COLO829 (cell line): ENCODE measurements around the gene DNAL1.

ENCODE experiments used
- DNase-seq: peaks from one replicate; pipeline ENCODE4 v3.0.0; 2012; ENCODE audit warnings: low spot score

DNAL1 gene

GRCh38 chr14:73724696-73725095 is 79.9 kb downstream of the DNAL1 start:
- no peak for DNase-seq

- no peak for DNase-seq
These were observed 80.6 kb downstream of the DNAL1 start for GRCh38 chr14:73725116-73726024.

- DNase-seq = no peak
These were observed 81.5 kb downstream of the DNAL1 start for GRCh38 chr14:73726025-73726961.

GRCh38 chr14:73727166-73727565 is 82.4 kb downstream of the DNAL1 start:
- DNase-seq = no peak

- DNase-seq = peak; percentile 90
These were observed 84.0 kb downstream of the DNAL1 start for GRCh38 chr14:73728717-73729330.

GRCh38 chr14:73729556-73730265 is 84.9 kb downstream of the DNAL1 start:
- DNase-seq = no peak

GRCh38 chr14:73731111-73731510 is 86.3 kb downstream of the DNAL1 start:
- no peak for DNase-seq

- DNase-seq = no peak
These were observed 87.2 kb downstream of the DNAL1 start for GRCh38 chr14:73732006-73732405.

- DNase-seq = no peak
These were observed 92.1 kb downstream of the DNAL1 start for GRCh38 chr14:73736842-73737241.

- DNase-seq = no peak
These were observed 93.9 kb downstream of the DNAL1 start for GRCh38 chr14:73738518-73739173.

- DNase-seq = no peak
These were observed 94.5 kb downstream of the DNAL1 start for GRCh38 chr14:73739174-73739898.

- no peak for DNase-seq
These were observed 95.3 kb downstream of the DNAL1 start for GRCh38 chr14:73739899-73740617.

GRCh38 chr14:73740618-73741326 is 96.0 kb downstream of the DNAL1 start:
- no peak for DNase-seq

- DNase-seq = peak; percentile 54
These were observed 96.6 kb downstream of the DNAL1 start for GRCh38 chr14:73741386-73741875.

- no peak for DNase-seq
These were observed 97.2 kb downstream of the DNAL1 start for GRCh38 chr14:73741876-73742519.

- DNase-seq = no peak
These were observed 97.9 kb downstream of the DNAL1 start for GRCh38 chr14:73742520-73743238.

GRCh38 chr14:73743431-73743931 is 98.7 kb downstream of the DNAL1 start:
- DNase-seq = no peak
